CD14-positive monocyte (primary cell): ENCODE data around the gene CHEK1. TPM values are rescaled to one million over a fixed set of nuclear protein-coding genes. Genes with fewer than 3 reads are reported as not detected.
A peak's percentile ranks its signal among the peaks of the same experiment; 100 is the strongest.

Experiments used
- DNase-seq, 3 donors: peaks; one replicate each; pipeline ENCODE4 v3.0.0-alpha.2; 2011 to 2022
- H2AFZ ChIP-seq: 2 replicates; pipeline ENCODE4 v1.6.0; 2012; ENCODE audit warnings: mild to moderate bottlenecking, low read depth, low read length, inconsistent platforms; ENCODE audit not compliant: insufficient read depth, poor library complexity, severe bottlenecking
- H3K27ac ChIP-seq, 2 donors: 1 replicate in 1 of 2; 2 replicates in 1 of 2; pipeline ENCODE4 v1.5.1; 2012 to 2013; ENCODE audit warnings: low read length in 2 of 2, control low read depth in 1 of 2, inconsistent platforms in 1 of 2, low read depth in 1 of 2, mild to moderate bottlenecking in 1 of 2
- H3K27me3 ChIP-seq, 2 donors: one replicate each; pipeline versions ENCODE4 v1.6.0 to v1.6.1; 2011 to 2013; ENCODE audit warnings: low read length in 2 of 2; ENCODE audit not compliant: control insufficient read depth in 2 of 2, insufficient read depth in 2 of 2
- H3K36me3 ChIP-seq, 2 donors: replicated peaks in 1 of 2; 1 replicate in 1 of 2; 2 replicates in 1 of 2; pipeline versions ENCODE4 v1.5.1 to v1.6.1; 2012 to 2013; ENCODE audit warnings: low read length in 2 of 2, control low read depth in 1 of 2, inconsistent platforms in 1 of 2, mild to moderate bottlenecking in 1 of 2; ENCODE audit not compliant: insufficient read depth in 2 of 2, control insufficient read depth in 1 of 2
- H3K4me1 ChIP-seq, 2 donors: 1 replicate in 1 of 2; 2 replicates in 1 of 2; pipeline versions ENCODE4 v1.5.1 to v1.6.1; 2012 to 2013; ENCODE audit warnings: low read length in 2 of 2, control low read depth in 1 of 2, inconsistent platforms in 1 of 2, mild to moderate bottlenecking in 1 of 2, moderate library complexity in 1 of 2; ENCODE audit not compliant: insufficient read depth in 2 of 2, control insufficient read depth in 1 of 2
- H3K4me2 ChIP-seq: replicated peaks from 2 replicates; pipeline ENCODE3; 2012; ENCODE audit warnings: low read length, moderate library complexity, mild to moderate bottlenecking; ENCODE audit not compliant: poor library complexity, severe bottlenecking; ENCODE audit errors: extremely low read depth
- H3K4me3 ChIP-seq, 3 experiments: fragments of 200-600 bp in 1 of 3; sonication (generic) in 1 of 3; replicated peaks in 1 of 3; 1 replicate in 2 of 3; 2 replicates in 1 of 3; pipeline ENCODE4 v1.5.1; 2011 to 2013; ENCODE audit warnings: low read length in 3 of 3, mild to moderate bottlenecking in 3 of 3, control low read depth in 2 of 3, low read depth in 2 of 3, inconsistent platforms in 1 of 3, moderate library complexity in 1 of 3
- H3K79me2 ChIP-seq: 2 replicates; pipeline ENCODE4 v1.6.0; 2012; ENCODE audit warnings: mild to moderate bottlenecking, control low read depth, inconsistent platforms, low read length, moderate library complexity; ENCODE audit not compliant: insufficient read depth
- H3K9ac ChIP-seq: 2 replicates; pipeline ENCODE4 v1.6.0; 2017; ENCODE audit warnings: low read length, mild to moderate bottlenecking; ENCODE audit not compliant: insufficient read depth, poor library complexity, severe bottlenecking
- H3K9me3 ChIP-seq, 2 donors: replicated peaks in 1 of 2; 1 replicate in 1 of 2; 2 replicates in 1 of 2; pipeline versions ENCODE4 v1.5.1 to v1.6.1; 2012 to 2013; ENCODE audit warnings: low read length in 2 of 2, control low read depth in 1 of 2; ENCODE audit not compliant: control insufficient read depth in 1 of 2, insufficient read depth in 1 of 2
- H4K20me1 ChIP-seq: 2 replicates; pipeline ENCODE4 v1.6.0; 2012; ENCODE audit warnings: mild to moderate bottlenecking, low read length, control low read depth, moderate library complexity; ENCODE audit not compliant: insufficient read depth
- H3K27ac Mint-ChIP-seq, 7 donors: one replicate each; pipeline ENCODE4 v1.8.0; 2020; ENCODE audit warnings: mild to moderate bottlenecking in 7 of 7, mixed read lengths in 7 of 7, moderate library complexity in 6 of 7, inconsistent platforms in 2 of 7
- H3K27me3 Mint-ChIP-seq, 3 donors: one replicate each; pipeline ENCODE4 v1.8.0; 2021 to 2022; ENCODE audit warnings: low read depth in 3 of 3, mild to moderate bottlenecking in 3 of 3, mixed read lengths in 3 of 3, moderate library complexity in 3 of 3, inconsistent platforms in 1 of 3
- H3K36me3 Mint-ChIP-seq, 2 donors: one replicate each; pipeline ENCODE4 v1.8.0; 2020; ENCODE audit warnings: mixed read lengths in 2 of 2, inconsistent platforms in 1 of 2, mild to moderate bottlenecking in 1 of 2
- H3K4me1 Mint-ChIP-seq: one replicate; pipeline ENCODE4 v1.8.0; 2020; ENCODE audit warnings: mild to moderate bottlenecking, mixed read lengths
- H3K4me3 Mint-ChIP-seq, 2 donors: one replicate each; pipeline ENCODE4 v1.8.0; 2020; ENCODE audit warnings: mild to moderate bottlenecking in 2 of 2, mixed read lengths in 2 of 2, moderate library complexity in 1 of 2
- H3K9me3 Mint-ChIP-seq, 7 donors: one replicate each; pipeline ENCODE4 v1.8.0; 2020 to 2022; ENCODE audit warnings: mixed read lengths in 7 of 7, mild to moderate bottlenecking in 6 of 7, moderate library complexity in 6 of 7, inconsistent platforms in 2 of 7
- WGBS: methylation state at CpG from one replicate; pipeline ENCODE4 v1.1.5; 2013; ENCODE audit warnings: missing lambda C conversion rate; ENCODE audit not compliant: insufficient coverage; 5-methylcytosine and 5-hydroxymethylcytosine counted together
- intact Hi-C, 2 donors: fragments of 100-400 bp; cut with micrococcal nuclease; formaldehyde crosslinking; loops; one replicate each; pipeline versions ENCODE4 v1.15.0 to v1.15.1; 2023
- polyA plus RNA-seq, 3 donors: library from polyadenylated mRNA; depleted of rRNA in 1 of 3; unstranded in 2 of 3; stranded (reverse) in 1 of 3; fragments of 300-500 nt in 2 of 3; fragments of >200 nt in 1 of 3; fragmentation: Illumina TruSeq in 2 of 3; gene quantifications; 1 replicate in 2 of 3; 2 replicates in 1 of 3; pipeline ENCODE4 v1.2.3, GENCODE V29; 2012 to 2021
- TF ChIP-seq, protein P1 (sequence below): fragments of 200-600 bp; IDR thresholded peaks from one replicate; pipeline ENCODE4 v1.8.0; 2022; ENCODE audit warnings: antibody characterized with exemption, mild to moderate bottlenecking

Gene CHEK1
- polyA plus RNA-seq, 3 donors: 0.18 to 0.55 (median 0.43) TPM

DNA sequence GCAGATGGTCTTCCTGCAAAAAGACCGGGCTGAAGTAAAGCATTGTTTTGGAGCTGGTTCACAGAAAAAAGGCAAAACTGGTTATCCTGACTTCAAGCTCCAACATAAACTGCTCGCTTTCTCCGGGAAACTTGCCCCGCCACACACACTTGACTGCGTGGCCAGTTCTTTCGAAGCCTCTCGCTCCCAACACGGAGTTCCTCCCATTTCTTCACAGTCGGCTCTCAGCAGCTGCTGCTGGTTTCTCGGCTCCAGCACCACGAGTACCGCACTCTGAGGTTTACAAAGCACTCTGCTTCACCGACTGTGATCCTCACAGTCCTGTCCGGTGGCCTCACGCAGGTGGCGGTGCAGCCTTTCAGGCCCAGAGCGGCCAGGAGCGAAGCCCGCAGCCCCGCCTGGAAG is 264 bp downstream of the CHEK1 start:
- Histone ChIP-seq H3K36me3 (peaks cover 20 to 27% of the 10 kb centered on the region in 2 donors), H3K4me1 (peaks cover 17 to 23% of the 10 kb centered on the region in 2 donors), H2AFZ (peak overlapping the region; percentile 94), H4K20me1 (no peaks in the 10 kb centered on the region), H3K4me2 (peak overlapping the region; percentile 100), H3K4me3 (peak overlapping the region; percentile 75 to 97 (median 96)), H3K79me2 (peaks cover 36% of the 10 kb centered on the region), H3K27me3 (no peaks in the 10 kb centered on the region), H3K9ac (peak overlapping the region; percentile 86), H3K27ac (peak overlapping the region; percentile 90 to 94), H3K9me3 (no peaks in the 10 kb centered on the region)
- H3K27me3 Mint-ChIP-seq: peaks cover 0 to 2% (median 0%) of the 10 kb centered on the region in 3 donors
- peaks cover 15% of the 10 kb centered on the region for H3K4me1 Mint-ChIP-seq
- no peak for DNase-seq
- intact Hi-C loops: no loop called here
- peak overlapping the region; percentile 91 to 97 for H3K4me3 Mint-ChIP-seq
- TF ChIP-seq, protein P1, sequence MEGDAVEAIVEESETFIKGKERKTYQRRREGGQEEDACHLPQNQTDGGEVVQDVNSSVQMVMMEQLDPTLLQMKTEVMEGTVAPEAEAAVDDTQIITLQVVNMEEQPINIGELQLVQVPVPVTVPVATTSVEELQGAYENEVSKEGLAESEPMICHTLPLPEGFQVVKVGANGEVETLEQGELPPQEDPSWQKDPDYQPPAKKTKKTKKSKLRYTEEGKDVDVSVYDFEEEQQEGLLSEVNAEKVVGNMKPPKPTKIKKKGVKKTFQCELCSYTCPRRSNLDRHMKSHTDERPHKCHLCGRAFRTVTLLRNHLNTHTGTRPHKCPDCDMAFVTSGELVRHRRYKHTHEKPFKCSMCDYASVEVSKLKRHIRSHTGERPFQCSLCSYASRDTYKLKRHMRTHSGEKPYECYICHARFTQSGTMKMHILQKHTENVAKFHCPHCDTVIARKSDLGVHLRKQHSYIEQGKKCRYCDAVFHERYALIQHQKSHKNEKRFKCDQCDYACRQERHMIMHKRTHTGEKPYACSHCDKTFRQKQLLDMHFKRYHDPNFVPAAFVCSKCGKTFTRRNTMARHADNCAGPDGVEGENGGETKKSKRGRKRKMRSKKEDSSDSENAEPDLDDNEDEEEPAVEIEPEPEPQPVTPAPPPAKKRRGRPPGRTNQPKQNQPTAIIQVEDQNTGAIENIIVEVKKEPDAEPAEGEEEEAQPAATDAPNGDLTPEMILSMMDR: no peak
- H3K9me3 Mint-ChIP-seq: no peaks in the 10 kb centered on the region
- 0% methylated on average over 20 of the region's 20 CpGs for WGBS
- H3K27ac Mint-ChIP-seq: peak overlapping the region; percentile 94 to 99 (median 98)
- peaks cover 17 to 35% of the 10 kb centered on the region in 2 donors for H3K36me3 Mint-ChIP-seq

DNA sequence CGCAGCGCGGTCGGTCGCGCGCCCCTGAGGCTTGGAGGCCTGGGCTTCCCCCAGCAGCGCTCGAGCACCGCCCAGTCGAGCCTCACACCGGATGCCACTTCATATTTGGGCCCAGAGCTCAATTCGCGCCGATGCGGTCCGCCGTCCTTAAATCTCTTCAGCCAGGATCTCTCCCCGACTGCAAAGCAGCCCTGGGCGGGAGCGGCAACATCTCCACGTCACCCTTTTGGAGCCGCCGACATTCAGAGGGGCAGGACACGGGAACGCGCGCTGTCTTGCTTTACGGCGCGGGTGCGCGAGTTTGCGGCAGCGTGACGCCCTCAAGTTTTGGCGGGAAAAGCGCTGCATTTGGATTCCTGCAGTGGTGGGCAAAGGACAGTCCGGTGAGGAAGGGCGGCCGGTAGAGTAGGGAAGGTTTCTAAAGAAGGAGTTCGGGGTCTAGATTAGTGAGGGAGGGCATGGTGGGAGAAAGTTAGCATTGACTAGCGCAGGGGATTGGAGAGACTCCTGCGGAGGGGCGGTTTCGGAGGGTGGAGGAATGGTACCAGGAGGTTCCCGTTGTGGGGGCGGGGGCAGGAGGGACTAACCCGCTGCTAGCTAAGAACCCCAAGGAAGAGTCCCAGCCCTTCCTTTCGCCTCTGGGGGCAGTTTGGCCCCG is 796 bp downstream of the CHEK1 start:
- intact Hi-C loops: no loop called here
- Histone ChIP-seq H3K79me2 (peaks cover 37% of the 10 kb centered on the region), H3K27ac (peak overlapping the region; percentile 90 to 94), H3K4me1 (peaks cover 17 to 23% of the 10 kb centered on the region in 2 donors), H3K9me3 (no peaks in the 10 kb centered on the region), H3K4me3 (peak overlapping the region; percentile 75 to 97 (median 96)), H4K20me1 (no peaks in the 10 kb centered on the region), H3K36me3 (peaks cover 15 to 24% of the 10 kb centered on the region in 2 donors), H2AFZ (peak overlapping the region; percentile 94), H3K27me3 (no peaks in the 10 kb centered on the region), H3K9ac (peak overlapping the region; percentile 86), H3K4me2 (peak overlapping the region; percentile 100)
- Mint-ChIP-seq H3K27me3 (peaks cover 0 to 2% (median 0%) of the 10 kb centered on the region in 3 donors), H3K4me1 (peaks cover 15% of the 10 kb centered on the region), H3K4me3 (peak overlapping the region; percentile 91 to 97), H3K9me3 (no peaks in the 10 kb centered on the region), H3K36me3 (peaks cover 13 to 30% of the 10 kb centered on the region in 2 donors), H3K27ac (peak overlapping the region; percentile 94 to 99 (median 98))
- peak; percentile 62 to 71 (median 70) for DNase-seq
- WGBS: under 1% methylated on average over 47 of the region's 51 CpGs
- TF ChIP-seq, protein P1: no peak
